DND-41 (cell line): Measurements from ENCODE around the gene SMARCC1.

Source experiments
- CTCF ChIP-seq: IDR thresholded peaks from 2 replicates; pipeline ENCODE4 v1.5.1; 2012; ENCODE audit warnings: borderline replicate concordance, low read length, moderate library complexity, mild to moderate bottlenecking; ENCODE audit not compliant: poor library complexity, severe bottlenecking; ENCODE audit errors: extremely low read depth
- EZH2 ChIP-seq: IDR thresholded peaks from 3 replicates; pipeline ENCODE4 v1.6.1; 2012; ENCODE audit warnings: borderline replicate concordance, low read depth, mild to moderate bottlenecking, moderate library complexity, low read length, inconsistent platforms; ENCODE audit not compliant: severe bottlenecking

- TF ChIP-seq CTCF (no peak), EZH2 (no peak)
These were observed 39.8 kb downstream of the SMARCC1 start for GRCh38 chr3:47741925-47742324.
